ENCODE measurements around the gene SPSB1. TPM values are rescaled to one million over a fixed set of nuclear protein-coding genes. Genes with fewer than 3 reads are reported as not detected.

SPSB1 gene
- total RNA-seq, 3 donors from 2014 or later (not counting 1 experiment from before 2014, with no cell fraction given): 0.82 to 3.0 (median 1.5) TPM

GRCh38 chr1:9312168-9312720 is 19.6 kb downstream of the SPSB1 start:
- Mint-ChIP-seq H3K36me3 (no peaks in the 10 kb centered on the region), H3K27ac (no peak overlapping the region), H3K4me3 (no peak overlapping the region), H3K27me3 (ENCODE audit: low read depth in 2 of 2) (no peaks in the 10 kb centered on the region), H3K4me1 (peaks cover 0 to 5% of the 10 kb centered on the region in 2 donors), H3K9me3 (no peaks in the 10 kb centered on the region)
- Histone ChIP-seq H3K4me3 (ENCODE audit: low read length) (no peak overlapping the region), H3K4me1 (ENCODE audit: control insufficient read depth, insufficient read depth, low read length) (no peaks in the 10 kb centered on the region), H3K27ac (ENCODE audit: low read length) (no peak overlapping the region), H3K9me3 (ENCODE audit: control insufficient read depth, insufficient read depth, low read length) (no peaks in the 10 kb centered on the region), H3K27me3 (ENCODE audit: control insufficient read depth, insufficient read depth, low read length) (no peaks in the 10 kb centered on the region), H3K36me3 (ENCODE audit: control insufficient read depth, insufficient read depth, low read length) (no peaks in the 10 kb centered on the region)
- 91% methylated on average over 18 of the region's 18 CpGs for WGBS (ENCODE audit: insufficient coverage)
- no peak for TF ChIP-seq CTCF (IDR thresholded peaks at IDR 0.05)
- ATAC-seq (no peak), DNase-seq (no peak)
- intact Hi-C loops (cut with micrococcal nuclease): no loop called here

- peaks cover 5% of the 10 kb centered on the region for H3K4me1 ChIP-seq (ENCODE audit: control insufficient read depth, insufficient read depth, low read length)
- H3K36me3 Mint-ChIP-seq: no peaks in the 10 kb centered on the region
- H3K4me3 Mint-ChIP-seq: no peak overlapping the region
- peaks cover 0 to 5% of the 10 kb centered on the region in 2 donors for H3K4me1 Mint-ChIP-seq
- DNase-seq: no peak
- H3K9me3 ChIP-seq (ENCODE audit: control insufficient read depth, insufficient read depth, low read length): no peaks in the 10 kb centered on the region
- no peak overlapping the region for H3K27ac Mint-ChIP-seq
- no peaks in the 10 kb centered on the region for H3K9me3 Mint-ChIP-seq
- H3K4me3 ChIP-seq (ENCODE audit: low read length): no peak overlapping the region
- no peaks in the 10 kb centered on the region for H3K27me3 ChIP-seq (ENCODE audit: control insufficient read depth, insufficient read depth, low read length)
- no peaks in the 10 kb centered on the region for H3K36me3 ChIP-seq (ENCODE audit: control insufficient read depth, insufficient read depth, low read length)
- intact Hi-C loops (cut with micrococcal nuclease): no loop called here
- H3K27me3 Mint-ChIP-seq (ENCODE audit: low read depth in 2 of 2): no peaks in the 10 kb centered on the region
- H3K27ac ChIP-seq (ENCODE audit: low read length): no peak overlapping the region
- TF ChIP-seq CTCF (IDR thresholded peaks at IDR 0.05): no peak
- ATAC-seq: no peak
- WGBS (ENCODE audit: insufficient coverage): 94% methylated on average over 11 of the region's 11 CpGs
Measured at GRCh38 chr1:9313576-9313975, 20.9 kb downstream of the SPSB1 start.

- intact Hi-C loops (cut with micrococcal nuclease): no loop called here
- H3K27me3 Mint-ChIP-seq (ENCODE audit: low read depth in 2 of 2): no peaks in the 10 kb centered on the region
- H3K9me3 Mint-ChIP-seq: no peaks in the 10 kb centered on the region
- H3K9me3 ChIP-seq (ENCODE audit: control insufficient read depth, insufficient read depth, low read length): no peaks in the 10 kb centered on the region
- DNase-seq: no peak
- H3K4me1 Mint-ChIP-seq: peaks cover 0 to 5% of the 10 kb centered on the region in 2 donors
- ATAC-seq: no peak
- no peak overlapping the region for H3K27ac Mint-ChIP-seq
- no peaks in the 10 kb centered on the region for H3K36me3 ChIP-seq (ENCODE audit: control insufficient read depth, insufficient read depth, low read length)
- H3K36me3 Mint-ChIP-seq: no peaks in the 10 kb centered on the region
- WGBS (ENCODE audit: insufficient coverage): 93% methylated on average over 8 of the region's 8 CpGs
- H3K4me1 ChIP-seq (ENCODE audit: control insufficient read depth, insufficient read depth, low read length): peaks cover 5% of the 10 kb centered on the region
- TF ChIP-seq CTCF (IDR thresholded peaks at IDR 0.05): no peak
- no peak overlapping the region for H3K4me3 Mint-ChIP-seq
- H3K27ac ChIP-seq (ENCODE audit: low read length): no peak overlapping the region
- no peaks in the 10 kb centered on the region for H3K27me3 ChIP-seq (ENCODE audit: control insufficient read depth, insufficient read depth, low read length)
- H3K4me3 ChIP-seq (ENCODE audit: low read length): no peak overlapping the region
Measured at GRCh38 chr1:9314111-9314510, 21.4 kb downstream of the SPSB1 start.

All from natural killer cell (primary cell).